Peyer's patch (tissue), 4 donors: ENCODE results near the gene ARHGEF3. TPM values are rescaled to one million over a fixed set of nuclear protein-coding genes. Genes with fewer than 3 reads are reported as not detected.

Source experiments
- DNase-seq, 3 donors: peaks; one replicate each; pipeline ENCODE4 v3.0.0-alpha.2; 2017 to 2019
- H3K27ac ChIP-seq, 4 donors: fragments of 200-600 bp; sonication (generic); one replicate each; pipeline ENCODE4 v1.5.1; 2016 to 2019
- H3K27me3 ChIP-seq, 2 donors: fragments of 200-600 bp; sonication (generic); one replicate each; pipeline ENCODE4 v1.5.1; 2019
- H3K36me3 ChIP-seq, 3 donors: fragments of 200-600 bp; sonication (generic); one replicate each; pipeline ENCODE4 v1.5.1; 2016 to 2019
- H3K4me1 ChIP-seq, 4 donors: fragments of 200-600 bp; sonication (generic); one replicate each; pipeline ENCODE4 v1.5.1; 2016 to 2019
- H3K4me3 ChIP-seq, 4 donors: fragments of 200-600 bp; sonication (generic); 1 replicate in 3 of 4; 2 replicates in 1 of 4; pipeline ENCODE4 v1.5.1; 2016 to 2019; ENCODE audit warnings: mild to moderate bottlenecking in 1 of 4
- H3K9me3 ChIP-seq, 4 donors: fragments of 200-600 bp; sonication (generic); one replicate each; pipeline ENCODE4 v1.5.1; 2016 to 2019; ENCODE audit warnings: mild to moderate bottlenecking in 1 of 4
- CTCF ChIP-seq, 6 experiments: fragments of 450-650 bp in 4 of 6; fragments of 200-600 bp in 2 of 6; sonication (generic) in 1 of 6; IDR thresholded peaks; one replicate each; pipeline ENCODE4 v1.5.1; 2017 to 2019; ENCODE audit warnings: antibody characterized with exemption in 6 of 6, mild to moderate bottlenecking in 3 of 6, moderate library complexity in 1 of 6
- POLR2A ChIP-seq, 2 donors: fragments of 450-650 bp; IDR thresholded peaks; one replicate each; pipeline ENCODE4 v1.5.1; 2017; ENCODE audit warnings: antibody characterized with exemption in 2 of 2, mild to moderate bottlenecking in 2 of 2, moderate library complexity in 2 of 2
- total RNA-seq, 4 donors: library from RNA; depleted of rRNA; stranded (reverse); fragments of >200 nt; gene quantifications; one replicate each; pipeline ENCODE4 v1.1.0, GENCODE V29; 2016

The ARHGEF3 gene
- total RNA-seq, 4 donors from 2014 or later = 4.5 to 40.4 (median 6.2) TPM

- H3K9me3 ChIP-seq = no peaks in the 10 kb centered on the region
- TF ChIP-seq POLR2A (IDR thresholded peaks at IDR 0.05) (no peak), CTCF (IDR thresholded peaks at IDR 0.05) (no peak)
- H3K36me3 ChIP-seq = no peaks in the 10 kb centered on the region
- peaks cover 0 to 28% (median 12%) of the 10 kb centered on the region in 4 donors for H3K4me1 ChIP-seq
- H3K27ac ChIP-seq = no peak overlapping the region
- H3K27me3 ChIP-seq = no peaks in the 10 kb centered on the region
- no peak overlapping the region for H3K4me3 ChIP-seq
- no peak for DNase-seq
Measured at GRCh38 chr3:56780936-56781335, 20.8 kb downstream of the ARHGEF3 start.

- H3K27me3 ChIP-seq = no peaks in the 10 kb centered on the region
- no peaks in the 10 kb centered on the region for H3K9me3 ChIP-seq
- no peak for DNase-seq
- peaks cover 0 to 14% (median 6%) of the 10 kb centered on the region in 4 donors for H3K4me1 ChIP-seq
- H3K36me3 ChIP-seq = no peaks in the 10 kb centered on the region
- TF ChIP-seq CTCF (IDR thresholded peaks at IDR 0.05) (no peak), POLR2A (IDR thresholded peaks at IDR 0.05) (no peak)
- no peak overlapping the region for H3K4me3 ChIP-seq
- no peak overlapping the region for H3K27ac ChIP-seq
Measured at GRCh38 chr3:56778893-56779292, 22.9 kb downstream of the ARHGEF3 start.

- no peaks in the 10 kb centered on the region for H3K4me1 ChIP-seq
Measured at GRCh38 chr3:56776556-56776950, 25.2 kb downstream of the ARHGEF3 start.

GRCh38 chr3:56775838-56776555 is 25.8 kb downstream of the ARHGEF3 start:
- H3K27me3 ChIP-seq = no peaks in the 10 kb centered on the region
- DNase-seq = no peak
- no peaks in the 10 kb centered on the region for H3K4me1 ChIP-seq
- TF ChIP-seq POLR2A (IDR thresholded peaks at IDR 0.05) (no peak), CTCF (IDR thresholded peaks at IDR 0.05) (no peak)
- H3K27ac ChIP-seq = peak overlapping the region in 1 of 4 donors; percentile 27
- H3K9me3 ChIP-seq = no peaks in the 10 kb centered on the region
- peaks cover 0 to 8% (median 0%) of the 10 kb centered on the region in 3 donors for H3K36me3 ChIP-seq
- no peak overlapping the region for H3K4me3 ChIP-seq

More at GRCh38 chr3:56776556-56776950, 25.2 kb downstream of the ARHGEF3 start:
- no peak for TF ChIP-seq POLR2A (IDR thresholded peaks at IDR 0.05)
- no peak for TF ChIP-seq CTCF (IDR thresholded peaks at IDR 0.05)
- no peak overlapping the region for H3K4me3 ChIP-seq
- DNase-seq = no peak
- H3K27me3 ChIP-seq = no peaks in the 10 kb centered on the region
- no peaks in the 10 kb centered on the region for H3K9me3 ChIP-seq
- H3K36me3 ChIP-seq = peaks cover 0 to 5% (median 0%) of the 10 kb centered on the region in 3 donors
- H3K27ac ChIP-seq = no peak overlapping the region

GRCh38 chr3:56775445-56775837 is 26.3 kb downstream of the ARHGEF3 start:
- H3K4me3 ChIP-seq = no peak overlapping the region
- DNase-seq = no peak
- no peaks in the 10 kb centered on the region for H3K9me3 ChIP-seq
- peak overlapping the region in 1 of 4 donors; percentile 27 for H3K27ac ChIP-seq
- no peaks in the 10 kb centered on the region for H3K27me3 ChIP-seq
- no peaks in the 10 kb centered on the region for H3K4me1 ChIP-seq
- peaks cover 0 to 8% (median 0%) of the 10 kb centered on the region in 3 donors for H3K36me3 ChIP-seq
- TF ChIP-seq POLR2A (IDR thresholded peaks at IDR 0.05) (no peak), CTCF (IDR thresholded peaks at IDR 0.05) (no peak)
